ENCODE results near the gene CPE.

GRCh38 chr4:165415910-165416309 lies 37.1 kb downstream of the CPE start:
- TF ChIP-seq CTCF (IDR thresholded peaks at IDR 0.05; ENCODE audit: low read length) (no peak), EZH2 (IDR thresholded peaks at IDR 0.05; ENCODE audit: borderline replicate concordance, low read length) (no peak)

Measured in OCI-LY1 (cell line).